Ishikawa (cell line): ENCODE measurements around the gene VWA3B.

Source experiments
- CEBPB ChIP-seq: IDR thresholded peaks from 2 replicates; pipeline ENCODE4 v1.6.1; 2012
- CREB1 ChIP-seq: IDR thresholded peaks from 2 replicates; pipeline ENCODE4 v1.6.1; 2012; ENCODE audit warnings: low read depth
- EGR1 ChIP-seq: IDR thresholded peaks from 2 replicates; pipeline ENCODE4 v1.6.1; 2012
- EP300 ChIP-seq: IDR thresholded peaks from 2 replicates; pipeline ENCODE4 v1.6.1; 2012; ENCODE audit warnings: borderline replicate concordance
- FOXM1 ChIP-seq: IDR thresholded peaks from 2 replicates; pipeline ENCODE4 v1.6.1; 2012; ENCODE audit warnings: low read depth, borderline replicate concordance
- NFIC ChIP-seq: IDR thresholded peaks from 2 replicates; pipeline ENCODE4 v1.6.1; 2012
- RAD21 ChIP-seq: IDR thresholded peaks from 2 replicates; pipeline ENCODE4 v1.6.1; 2012; ENCODE audit warnings: low read depth
- REST ChIP-seq: IDR thresholded peaks from 2 replicates; pipeline ENCODE4 v1.6.1; 2012; ENCODE audit warnings: low read depth, mild to moderate bottlenecking
- TAF1 ChIP-seq: IDR thresholded peaks from 2 replicates; pipeline ENCODE4 v1.6.1; 2012; ENCODE audit warnings: low read depth, mild to moderate bottlenecking
- TCF12 ChIP-seq: IDR thresholded peaks from 2 replicates; pipeline ENCODE4 v1.6.1; 2012; ENCODE audit warnings: low read depth
- TEAD4 ChIP-seq: IDR thresholded peaks from 2 replicates; pipeline ENCODE4 v1.6.1; 2012
- USF1 ChIP-seq: IDR thresholded peaks from 2 replicates; pipeline ENCODE4 v1.6.1; 2012
- YY1 ChIP-seq: IDR thresholded peaks from 2 replicates; pipeline ENCODE4 v1.6.1; 2012; ENCODE audit warnings: low read depth
- ZBTB7A ChIP-seq: IDR thresholded peaks from 2 replicates; pipeline ENCODE4 v1.6.1; 2012; ENCODE audit warnings: low read depth
- TF ChIP-seq, protein P1 (sequence below): IDR thresholded peaks from 2 replicates; pipeline ENCODE4 v1.6.1; 2012

VWA3B gene

GRCh38 chr2:98170076-98170475, 83.1 kb downstream of the VWA3B start:
- TF ChIP-seq USF1 (no peak), CREB1 (no peak), ZBTB7A (no peak), CEBPB (no peak), EP300 (no peak), YY1 (no peak), FOXM1 (no peak)

GRCh38 chr2:98172150-98172765, 85.3 kb downstream of the VWA3B start:
- TF ChIP-seq YY1 (no peak), REST (no peak), TEAD4 (no peak), ZBTB7A (no peak), FOXM1 (no peak), RAD21 (no peak), TAF1 (no peak), USF1 (no peak), CEBPB (no peak), CREB1 (no peak), NFIC (no peak), TCF12 (no peak), EGR1 (no peak), EP300 (no peak)
- TF ChIP-seq, protein P1, sequence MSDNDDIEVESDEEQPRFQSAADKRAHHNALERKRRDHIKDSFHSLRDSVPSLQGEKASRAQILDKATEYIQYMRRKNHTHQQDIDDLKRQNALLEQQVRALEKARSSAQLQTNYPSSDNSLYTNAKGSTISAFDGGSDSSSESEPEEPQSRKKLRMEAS: no peak

DNA sequence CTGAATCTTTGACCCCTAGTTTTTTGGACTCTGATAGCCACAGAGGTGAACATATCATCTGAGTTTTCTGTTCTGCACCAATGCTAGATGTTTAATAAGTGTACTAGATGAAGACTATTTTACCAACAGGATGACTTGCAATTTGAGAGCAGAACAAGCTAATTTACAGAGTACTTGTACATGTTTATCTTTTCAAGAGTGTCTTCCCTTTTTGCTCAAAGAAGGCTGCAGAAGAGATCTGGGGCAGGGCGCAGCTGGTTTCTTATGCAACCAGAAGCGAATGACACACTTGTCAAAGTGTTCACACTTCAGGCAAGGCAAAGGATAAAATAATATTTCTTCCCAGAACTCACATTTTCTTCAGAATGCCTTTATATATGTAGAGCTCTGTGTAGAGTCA, 86.0 kb downstream of the VWA3B start:
- TF ChIP-seq USF1: no peak
- no peak for TF ChIP-seq TAF1
- no peak for TF ChIP-seq TEAD4
- TF ChIP-seq, protein P1: no peak
- no peak for TF ChIP-seq ZBTB7A
- no peak for TF ChIP-seq YY1

GRCh38 chr2:98175811-98176210, 88.8 kb downstream of the VWA3B start:
- no peak for TF ChIP-seq ZBTB7A
- peak; percentile 38; the same call in 1 of the 2 replicates for TF ChIP-seq RAD21

- TF ChIP-seq CREB1 (no peak), USF1 (no peak), NFIC (no peak), YY1 (no peak), CEBPB (no peak), RAD21 (no peak), TCF12 (no peak), FOXM1 (no peak), TAF1 (no peak), TEAD4 (no peak), EP300 (no peak), REST (no peak), ZBTB7A (no peak)
Measured at GRCh38 chr2:98177286-98177685, 90.3 kb downstream of the VWA3B start.

- TF ChIP-seq EGR1: no peak
- no peak for TF ChIP-seq CEBPB
- no peak for TF ChIP-seq REST
- no peak for TF ChIP-seq TCF12
- no peak for TF ChIP-seq TEAD4
- TF ChIP-seq USF1: no peak
- TF ChIP-seq EP300: no peak
- no peak for TF ChIP-seq FOXM1
- no peak for TF ChIP-seq NFIC
- no peak for TF ChIP-seq CREB1
Measured at GRCh38 chr2:98177986-98178385, 91.0 kb downstream of the VWA3B start.
